Tibial artery (tissue), 4 donors: Measurements from ENCODE around the gene GLI1.
A peak's percentile ranks its signal among the peaks of the same experiment; 100 is the strongest.
"Not testable (repeated sequence)": the region's sequence is repeated elsewhere in the genome, so short reads cannot be mapped to it uniquely, and the experiment has no call there.

Experiments used
- DNase-seq, 2 donors: peaks; one replicate each; pipeline ENCODE4 v3.0.0-alpha.2; 2019
- H3K27ac ChIP-seq, 2 donors: fragments of 200-600 bp; sonication (generic) in 1 of 2; 1 replicate in 1 of 2; 2 replicates in 1 of 2; pipeline ENCODE4 v1.5.1; 2018 to 2019; ENCODE audit warnings: mild to moderate bottlenecking in 1 of 2
- H3K27me3 ChIP-seq, 2 donors: fragments of 200-600 bp; sonication (generic) in 1 of 2; one replicate each; pipeline versions ENCODE4 v1.5.1 to v1.6.0; 2016 to 2019
- H3K36me3 ChIP-seq, 3 donors: fragments of 200-600 bp; sonication (generic) in 2 of 3; one replicate each; pipeline ENCODE4 v1.5.1; 2016 to 2019; ENCODE audit warnings: mild to moderate bottlenecking in 2 of 3
- H3K4me1 ChIP-seq, 4 donors: fragments of 200-600 bp; sonication (generic) in 2 of 4; 1 replicate in 3 of 4; 2 replicates in 1 of 4; pipeline ENCODE4 v1.5.1; 2016 to 2019
- H3K4me3 ChIP-seq, 2 donors: fragments of 200-600 bp; sonication (generic) in 1 of 2; 1 replicate in 1 of 2; 2 replicates in 1 of 2; pipeline ENCODE4 v1.5.1; 2018 to 2019; ENCODE audit warnings: mild to moderate bottlenecking in 2 of 2
- H3K9me3 ChIP-seq, 3 donors: fragments of 200-600 bp; sonication (generic) in 1 of 3; one replicate each; pipeline ENCODE4 v1.5.1; 2016 to 2019
- intact Hi-C: fragments of 100-400 bp; cut with DNase I; formaldehyde crosslinking; loops from one replicate; pipeline ENCODE4 v1.15.0; 2023; ENCODE audit warnings: low total_unique reads
- TF ChIP-seq, protein P1 (sequence below), 2 experiments: fragments of 200-600 bp in 1 of 2; fragments of 450-650 bp in 1 of 2; IDR thresholded peaks; one replicate each; pipeline ENCODE4 v1.5.1; 2017 to 2019; ENCODE audit warnings: antibody characterized with exemption in 2 of 2, mild to moderate bottlenecking in 1 of 2, moderate library complexity in 1 of 2

The GLI1 gene

DNA sequence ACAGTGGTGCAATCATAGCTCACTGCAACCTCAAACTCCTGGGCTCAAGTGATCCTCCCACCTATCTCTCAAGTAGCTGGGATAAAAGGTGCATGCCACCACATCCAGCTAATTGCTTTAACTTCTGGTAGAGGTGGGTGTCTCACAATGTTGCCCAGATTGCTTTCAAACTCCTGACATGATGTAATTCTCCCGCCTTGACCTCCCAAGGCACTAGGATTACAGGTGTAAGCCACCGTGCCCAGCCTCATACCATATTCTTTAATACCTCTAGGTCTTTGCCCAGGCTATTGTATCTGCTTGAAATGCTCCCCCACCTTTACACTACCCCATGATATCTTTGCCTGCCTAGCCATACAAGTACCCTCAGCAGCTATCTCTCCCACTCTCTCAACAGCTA is 40.1 kb upstream of the GLI1 start:
- Histone ChIP-seq H3K9me3 (no peaks in the 10 kb centered on the region), H3K36me3 (peaks cover 4 to 15% (median 5%) of the 10 kb centered on the region in 3 donors), H3K27me3 (no peaks in the 10 kb centered on the region), H3K4me3 (no peak overlapping the region), H3K27ac (no peak overlapping the region), H3K4me1 (peaks cover 0 to 18% (median 7%) of the 10 kb centered on the region in 4 donors)
- no peak for DNase-seq
- intact Hi-C loops, result no loop called here
- TF ChIP-seq, protein P1, sequence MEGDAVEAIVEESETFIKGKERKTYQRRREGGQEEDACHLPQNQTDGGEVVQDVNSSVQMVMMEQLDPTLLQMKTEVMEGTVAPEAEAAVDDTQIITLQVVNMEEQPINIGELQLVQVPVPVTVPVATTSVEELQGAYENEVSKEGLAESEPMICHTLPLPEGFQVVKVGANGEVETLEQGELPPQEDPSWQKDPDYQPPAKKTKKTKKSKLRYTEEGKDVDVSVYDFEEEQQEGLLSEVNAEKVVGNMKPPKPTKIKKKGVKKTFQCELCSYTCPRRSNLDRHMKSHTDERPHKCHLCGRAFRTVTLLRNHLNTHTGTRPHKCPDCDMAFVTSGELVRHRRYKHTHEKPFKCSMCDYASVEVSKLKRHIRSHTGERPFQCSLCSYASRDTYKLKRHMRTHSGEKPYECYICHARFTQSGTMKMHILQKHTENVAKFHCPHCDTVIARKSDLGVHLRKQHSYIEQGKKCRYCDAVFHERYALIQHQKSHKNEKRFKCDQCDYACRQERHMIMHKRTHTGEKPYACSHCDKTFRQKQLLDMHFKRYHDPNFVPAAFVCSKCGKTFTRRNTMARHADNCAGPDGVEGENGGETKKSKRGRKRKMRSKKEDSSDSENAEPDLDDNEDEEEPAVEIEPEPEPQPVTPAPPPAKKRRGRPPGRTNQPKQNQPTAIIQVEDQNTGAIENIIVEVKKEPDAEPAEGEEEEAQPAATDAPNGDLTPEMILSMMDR (IDR thresholded peaks at IDR 0.05), result no peak

DNA sequence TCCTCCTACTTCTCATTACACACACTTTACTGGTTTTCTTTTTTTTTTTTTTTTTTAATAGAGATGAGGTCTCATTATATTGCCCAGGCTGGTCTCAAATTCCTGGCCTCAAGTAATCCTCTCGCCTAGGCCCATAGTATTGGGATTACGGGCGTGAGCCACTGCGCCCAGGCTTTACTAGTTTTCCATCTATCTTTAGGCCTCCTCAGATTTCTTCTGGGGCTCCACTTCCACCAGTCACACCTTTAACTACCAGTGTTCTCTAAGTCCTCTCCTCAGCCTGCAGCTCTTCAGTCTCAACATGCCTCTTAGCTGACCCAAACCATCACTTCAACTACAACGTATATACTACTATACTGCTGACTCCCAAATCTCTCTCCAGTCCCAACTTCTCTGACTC is 39.1 kb upstream of the GLI1 start:
- H3K4me1 ChIP-seq, result peaks cover 0 to 18% (median 7%) of the 10 kb centered on the region in 4 donors
- H3K4me3 ChIP-seq, result no peak overlapping the region
- no peaks in the 10 kb centered on the region for H3K9me3 ChIP-seq
- no peaks in the 10 kb centered on the region for H3K27me3 ChIP-seq
- intact Hi-C loops, result no loop called here
- H3K27ac ChIP-seq, result no peak overlapping the region
- no peak for DNase-seq
- H3K36me3 ChIP-seq, result peaks cover 4 to 17% (median 5%) of the 10 kb centered on the region in 3 donors
- TF ChIP-seq, protein P1 (IDR thresholded peaks at IDR 0.05), result no peak

GRCh38 chr12:57426948-57427347 is 32.6 kb upstream of the GLI1 start:
- DNase-seq, H3K27ac ChIP-seq, H3K9me3 ChIP-seq, intact Hi-C loops, H3K4me3 ChIP-seq, H3K27me3 ChIP-seq: not testable (repeated sequence)
- H3K4me1 ChIP-seq, result peaks cover 0 to 15% (median 11%) of the 10 kb centered on the region in 4 donors
- peaks cover 4 to 16% (median 5%) of the 10 kb centered on the region in 3 donors for H3K36me3 ChIP-seq

DNA sequence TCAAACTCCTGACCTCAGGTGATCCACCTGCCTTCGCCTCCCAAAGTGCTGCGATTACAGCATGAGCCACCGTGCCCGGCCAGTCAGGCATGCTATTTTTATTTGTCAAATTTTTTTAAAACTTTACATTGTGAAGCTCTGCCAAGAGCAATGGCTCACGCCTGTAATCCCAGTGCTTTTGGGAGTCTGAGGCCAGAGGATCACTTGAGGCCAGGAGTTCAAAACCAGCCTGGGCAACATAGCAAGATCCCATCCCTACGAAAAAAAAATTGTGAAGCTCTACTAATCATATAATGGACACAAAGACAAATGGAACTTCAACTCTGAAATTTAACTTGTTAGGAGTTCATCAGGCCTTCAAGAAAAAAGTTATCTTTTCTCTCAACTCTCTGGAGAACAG is 30.6 kb upstream of the GLI1 start:
- TF ChIP-seq, protein P1 (IDR thresholded peaks at IDR 0.05), result no peak
- peaks cover 0 to 15% (median 11%) of the 10 kb centered on the region in 4 donors for H3K4me1 ChIP-seq
- H3K27me3 ChIP-seq, result no peaks in the 10 kb centered on the region
- H3K27ac ChIP-seq, result peak overlapping the region; percentile 97 to 99
- H3K4me3 ChIP-seq, result no peak overlapping the region
- DNase-seq, result no peak
- H3K9me3 ChIP-seq, result no peaks in the 10 kb centered on the region
- peaks cover 0 to 5% (median 0%) of the 10 kb centered on the region in 3 donors for H3K36me3 ChIP-seq
- intact Hi-C loops, result no loop called here

GRCh38 chr12:57429473-57430111 is 30.0 kb upstream of the GLI1 start:
- Histone ChIP-seq H3K36me3 (peaks cover 0 to 5% (median 0%) of the 10 kb centered on the region in 3 donors), H3K4me3 (peak overlapping the region; percentile 76 to 93), H3K9me3 (no peaks in the 10 kb centered on the region), H3K4me1 (peaks cover 0 to 15% (median 11%) of the 10 kb centered on the region in 4 donors), H3K27me3 (no peaks in the 10 kb centered on the region), H3K27ac (peak overlapping the region; percentile 97 to 99)
- TF ChIP-seq, protein P1 (IDR thresholded peaks at IDR 0.05), result no peak
- intact Hi-C loops, result no loop called here
- no peak for DNase-seq

DNA sequence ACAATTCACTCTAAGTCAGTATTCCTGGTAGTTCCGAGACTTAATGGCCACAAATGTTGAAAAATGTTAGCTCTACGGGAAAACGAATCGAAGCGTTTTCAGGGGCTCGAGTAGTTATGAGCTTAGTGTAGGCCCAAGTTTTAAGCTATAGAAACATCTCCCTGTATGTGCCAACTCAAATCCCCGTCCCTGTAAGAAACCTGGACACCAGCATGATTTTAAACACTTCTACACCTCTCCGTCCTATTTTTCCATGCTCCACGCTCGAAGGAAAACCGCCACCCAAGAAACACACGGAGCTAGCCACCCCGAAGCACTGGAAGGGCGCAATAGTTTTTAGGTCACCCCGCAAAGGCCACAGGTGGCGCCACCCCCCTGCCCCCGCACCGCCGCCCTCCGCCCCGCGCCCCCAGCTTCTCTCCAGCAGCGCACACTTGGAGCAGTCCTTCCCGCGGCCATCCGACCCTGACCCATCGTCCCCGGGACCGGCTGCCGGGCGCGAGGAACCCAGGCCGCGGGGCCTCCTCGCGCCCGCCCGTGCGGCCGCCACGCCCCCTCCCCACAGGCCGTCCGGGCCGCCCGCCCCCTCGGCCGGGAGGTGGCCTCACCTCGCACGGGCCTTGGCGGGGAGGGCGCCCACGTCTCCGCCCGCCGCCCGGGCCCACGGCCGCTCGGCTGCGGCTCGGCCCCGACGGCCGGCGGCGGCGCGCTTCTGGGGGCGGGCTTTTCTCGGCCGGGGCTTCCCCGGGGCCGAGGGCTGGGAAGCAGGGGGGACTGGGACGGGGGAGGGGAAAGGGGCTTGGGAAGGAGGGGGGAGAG is 29.3 kb upstream of the GLI1 start:
- Histone ChIP-seq H3K27me3 (no peaks in the 10 kb centered on the region), H3K36me3 (peaks cover 0 to 5% (median 0%) of the 10 kb centered on the region in 3 donors), H3K4me3 (peak overlapping the region; percentile 76 to 93), H3K27ac (peak overlapping the region; percentile 97 to 99), H3K4me1 (peaks cover 0 to 15% (median 11%) of the 10 kb centered on the region in 4 donors), H3K9me3 (no peaks in the 10 kb centered on the region)
- TF ChIP-seq, protein P1 (IDR thresholded peaks at IDR 0.05), result no peak
- intact Hi-C loops, result no loop called here
- DNase-seq, result peak; percentile 30 to 73
